Gastrocnemius medialis (tissue), 4 donors: ENCODE data around the gene CR1.

Experiments
- POLR2A ChIP-seq, 2 donors: fragments of 450-650 bp; IDR thresholded peaks; one replicate each; pipeline ENCODE4 v1.6.1; 2017; ENCODE audit warnings: antibody characterized with exemption in 2 of 2, mild to moderate bottlenecking in 2 of 2, moderate library complexity in 2 of 2
- TF ChIP-seq, protein P1 (sequence below), 5 experiments: fragments of 450-650 bp in 3 of 5; fragments of 200-600 bp in 2 of 5; sonication (generic) in 2 of 5; IDR thresholded peaks in 4 of 5; conservative IDR thresholded peaks in 1 of 5; 1 replicate in 4 of 5; 2 replicates in 1 of 5; pipeline ENCODE4 v1.5.1; 2016 to 2019; ENCODE audit warnings: antibody characterized with exemption in 5 of 5, mild to moderate bottlenecking in 3 of 5, moderate library complexity in 3 of 5

- no peak for TF ChIP-seq POLR2A (IDR thresholded peaks at IDR 0.05)
- TF ChIP-seq, protein P1, sequence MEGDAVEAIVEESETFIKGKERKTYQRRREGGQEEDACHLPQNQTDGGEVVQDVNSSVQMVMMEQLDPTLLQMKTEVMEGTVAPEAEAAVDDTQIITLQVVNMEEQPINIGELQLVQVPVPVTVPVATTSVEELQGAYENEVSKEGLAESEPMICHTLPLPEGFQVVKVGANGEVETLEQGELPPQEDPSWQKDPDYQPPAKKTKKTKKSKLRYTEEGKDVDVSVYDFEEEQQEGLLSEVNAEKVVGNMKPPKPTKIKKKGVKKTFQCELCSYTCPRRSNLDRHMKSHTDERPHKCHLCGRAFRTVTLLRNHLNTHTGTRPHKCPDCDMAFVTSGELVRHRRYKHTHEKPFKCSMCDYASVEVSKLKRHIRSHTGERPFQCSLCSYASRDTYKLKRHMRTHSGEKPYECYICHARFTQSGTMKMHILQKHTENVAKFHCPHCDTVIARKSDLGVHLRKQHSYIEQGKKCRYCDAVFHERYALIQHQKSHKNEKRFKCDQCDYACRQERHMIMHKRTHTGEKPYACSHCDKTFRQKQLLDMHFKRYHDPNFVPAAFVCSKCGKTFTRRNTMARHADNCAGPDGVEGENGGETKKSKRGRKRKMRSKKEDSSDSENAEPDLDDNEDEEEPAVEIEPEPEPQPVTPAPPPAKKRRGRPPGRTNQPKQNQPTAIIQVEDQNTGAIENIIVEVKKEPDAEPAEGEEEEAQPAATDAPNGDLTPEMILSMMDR (IDR thresholded peaks at IDR 0.05 in 4 of 5, conservative IDR thresholded peaks at IDR 0.05 in 1 of 5), result no peak
These were observed 163.0 kb downstream of the CR1 start for GRCh38 chr1:207658904-207659485.
